KMS-11 (cell line): ENCODE data around the gene CACNA2D3.

Source experiments
- H2AFZ ChIP-seq: fragments of 200-600 bp; sonication (generic); 2 replicates; pipeline ENCODE4 v1.6.1; 2016; ENCODE audit warnings: antibody characterized with exemption, mixed run types, low read depth
- H3K27ac ChIP-seq: fragments of 200-600 bp; sonication (generic); 2 replicates; pipeline ENCODE4 v1.6.1; 2016; ENCODE audit warnings: mild to moderate bottlenecking, mixed run types
- H3K27me3 ChIP-seq: fragments of 200-600 bp; sonication (generic); 2 replicates; pipeline ENCODE4 v1.6.1; 2017; ENCODE audit warnings: mild to moderate bottlenecking, low read depth, mixed run types, moderate library complexity; ENCODE audit not compliant: insufficient read depth
- H3K36me3 ChIP-seq: fragments of 200-600 bp; sonication (generic); 2 replicates; pipeline ENCODE4 v1.6.1; 2017; ENCODE audit warnings: mild to moderate bottlenecking, mixed run types; ENCODE audit not compliant: insufficient read depth
- H3K4me1 ChIP-seq: fragments of 200-600 bp; sonication (generic); 2 replicates; pipeline ENCODE4 v1.6.1; 2016; ENCODE audit warnings: mild to moderate bottlenecking, low read depth, mixed run types; ENCODE audit not compliant: poor library complexity, severe bottlenecking
- H3K4me2 ChIP-seq: fragments of 200-600 bp; sonication (generic); 2 replicates; pipeline ENCODE4 v1.7.0; 2016; ENCODE audit warnings: mild to moderate bottlenecking, mixed run types
- H3K4me3 ChIP-seq: fragments of 200-600 bp; sonication (generic); IDR thresholded peaks from 2 replicates; pipeline ENCODE4 v1.6.1; 2017; ENCODE audit warnings: low read depth, low read length, mixed read lengths; ENCODE audit not compliant: insufficient read depth
- H3K79me2 ChIP-seq: fragments of 200-600 bp; sonication (generic); 2 replicates; pipeline ENCODE4 v1.6.1; 2016; ENCODE audit warnings: low read depth, mixed run types; ENCODE audit not compliant: insufficient read depth
- H3K9ac ChIP-seq: fragments of 200-600 bp; sonication (generic); 2 replicates; pipeline ENCODE4 v1.6.1; 2016; ENCODE audit warnings: mild to moderate bottlenecking, mixed run types
- H4K20me1 ChIP-seq: fragments of 200-600 bp; sonication (generic); 2 replicates; pipeline ENCODE4 v1.6.1; 2016; ENCODE audit warnings: mild to moderate bottlenecking, mixed run types; ENCODE audit not compliant: insufficient read depth
- CTCF ChIP-seq: fragments of 200-600 bp; sonication (generic); conservative IDR thresholded peaks from 2 replicates; pipeline ENCODE4 v1.6.1; 2017; ENCODE audit warnings: low read depth, mild to moderate bottlenecking, antibody characterized with exemption, low read length, moderate library complexity, mixed read lengths

The CACNA2D3 gene

GRCh38 chr3:54873059-54874010 is 751.0 kb downstream of the CACNA2D3 start:
- Histone ChIP-seq H3K27ac (no peak overlapping the region), H3K79me2 (no peaks in the 10 kb centered on the region), H3K4me1 (no peaks in the 10 kb centered on the region), H3K27me3 (no peaks in the 10 kb centered on the region), H3K36me3 (no peaks in the 10 kb centered on the region), H2AFZ (no peak overlapping the region), H3K9ac (no peak overlapping the region), H4K20me1 (no peaks in the 10 kb centered on the region), H3K4me3 (no peak overlapping the region), H3K4me2 (no peak overlapping the region)
- no peak for TF ChIP-seq CTCF

- no peak overlapping the region for H3K9ac ChIP-seq
- TF ChIP-seq CTCF, result no peak
- H3K27me3 ChIP-seq, result no peaks in the 10 kb centered on the region
- no peak overlapping the region for H3K4me3 ChIP-seq
- no peak overlapping the region for H3K27ac ChIP-seq
- no peaks in the 10 kb centered on the region for H3K79me2 ChIP-seq
- no peak overlapping the region for H2AFZ ChIP-seq
- H3K4me1 ChIP-seq, result no peaks in the 10 kb centered on the region
- H3K36me3 ChIP-seq, result no peaks in the 10 kb centered on the region
- no peaks in the 10 kb centered on the region for H4K20me1 ChIP-seq
- H3K4me2 ChIP-seq, result no peak overlapping the region
These were observed 752.6 kb downstream of the CACNA2D3 start for GRCh38 chr3:54874816-54875556.

DNA sequence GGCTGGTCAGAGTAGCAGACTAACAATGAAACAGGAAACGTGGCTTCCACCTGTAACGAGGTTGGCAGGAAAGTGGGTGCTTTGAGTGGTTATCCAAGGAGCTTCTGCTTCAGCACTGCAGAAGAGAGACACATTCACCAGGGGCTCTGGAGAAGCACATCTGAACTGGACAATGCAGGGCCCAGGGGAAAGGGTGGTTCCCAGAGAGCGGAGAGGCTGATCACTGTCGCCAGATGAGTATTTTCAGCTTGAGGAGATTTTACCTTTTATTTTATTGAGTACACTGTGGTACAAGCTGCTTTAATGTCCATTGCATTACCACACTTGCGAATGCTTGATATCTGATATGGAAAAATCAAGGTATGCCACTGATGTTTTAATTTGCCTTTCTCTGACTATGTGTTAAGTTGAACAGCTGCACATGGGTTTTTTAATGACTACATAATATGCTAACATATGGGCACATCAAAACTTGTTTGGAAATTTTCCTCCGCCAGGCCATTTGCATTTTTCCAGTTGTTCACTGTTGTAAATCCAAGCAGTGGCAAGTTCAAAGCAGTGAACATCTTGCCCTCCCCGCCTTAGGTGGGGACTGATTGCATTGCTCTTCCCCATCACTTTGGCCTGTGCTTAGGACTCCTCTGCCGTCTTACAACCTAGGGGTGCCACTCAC is 753.4 kb downstream of the CACNA2D3 start:
- no peaks in the 10 kb centered on the region for H3K79me2 ChIP-seq
- no peaks in the 10 kb centered on the region for H3K36me3 ChIP-seq
- no peaks in the 10 kb centered on the region for H3K27me3 ChIP-seq
- no peak overlapping the region for H3K9ac ChIP-seq
- no peak overlapping the region for H3K27ac ChIP-seq
- H3K4me3 ChIP-seq, result no peak overlapping the region
- no peak for TF ChIP-seq CTCF
- H2AFZ ChIP-seq, result no peak overlapping the region
- no peak overlapping the region for H3K4me2 ChIP-seq
- no peaks in the 10 kb centered on the region for H4K20me1 ChIP-seq
- no peaks in the 10 kb centered on the region for H3K4me1 ChIP-seq

DNA sequence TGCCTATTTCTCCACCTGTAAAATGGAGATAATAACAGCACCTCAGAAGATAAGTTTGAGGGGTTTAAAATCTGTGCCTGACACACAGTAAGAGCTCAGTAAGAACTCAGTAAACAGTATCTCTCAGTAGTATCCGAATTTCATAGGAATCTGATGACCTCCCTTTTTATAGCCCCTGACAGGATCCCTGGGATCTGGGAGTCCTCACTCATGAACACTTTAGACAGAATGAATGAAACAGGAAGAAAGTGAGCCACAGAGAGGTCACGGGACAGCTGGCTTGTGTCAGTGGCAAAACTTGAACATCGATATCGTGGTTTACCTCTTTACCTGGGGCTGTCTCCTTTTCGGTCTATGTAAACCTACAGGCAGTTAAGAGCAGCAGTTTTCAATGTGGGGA is 754.3 kb downstream of the CACNA2D3 start:
- Histone ChIP-seq H3K27ac (no peak overlapping the region), H3K4me1 (no peaks in the 10 kb centered on the region), H3K4me3 (no peak overlapping the region), H3K79me2 (no peaks in the 10 kb centered on the region), H4K20me1 (no peaks in the 10 kb centered on the region), H3K4me2 (no peak overlapping the region), H3K36me3 (no peaks in the 10 kb centered on the region), H3K9ac (no peak overlapping the region), H2AFZ (no peak overlapping the region), H3K27me3 (no peaks in the 10 kb centered on the region)
- no peak for TF ChIP-seq CTCF
